ENCODE data around the gene ZNF318.

Gene ZNF318

DNA sequence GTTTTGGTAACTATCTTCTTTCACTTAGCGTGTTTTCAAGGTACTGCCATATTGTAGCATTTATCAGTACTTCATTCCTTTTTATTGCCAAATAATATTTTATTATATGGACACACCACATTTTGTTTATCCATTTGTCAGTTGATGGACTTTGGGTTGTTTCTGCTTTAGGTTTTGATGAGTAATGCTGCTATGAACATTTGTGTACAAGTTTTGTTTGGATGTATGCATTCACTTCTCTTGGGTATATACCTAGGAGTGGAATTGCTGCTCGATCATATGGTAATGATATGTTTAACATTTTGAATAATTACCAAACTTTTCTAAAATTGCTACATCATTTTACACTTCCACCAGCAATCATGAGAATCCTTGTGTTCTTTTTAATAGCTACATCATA lies 77.7 kb downstream of the ZNF318 start:
- Histone ChIP-seq H3K9me3 (ENCODE audit: control insufficient read depth in 2 of 2, low read length in 2 of 2) (no peaks in the 10 kb centered on the region), H3K27me3 (ENCODE audit: control insufficient read depth in 1 of 2, insufficient read depth in 2 of 2, low read length in 2 of 2) (peaks cover 0 to under 1% of the 10 kb centered on the region in 2 donors), H3K9ac (ENCODE audit: low read length in 2 of 2) (no peak overlapping the region), H3K36me3 (ENCODE audit: control insufficient read depth in 2 of 2, insufficient read depth in 2 of 2, low read length in 2 of 2) (no peaks in the 10 kb centered on the region), H3K4me1 (ENCODE audit: control insufficient read depth, insufficient read depth, low read length) (no peaks in the 10 kb centered on the region), H3K27ac (ENCODE audit: low read length) (no peak overlapping the region), H3K4me3 (ENCODE audit: low read length in 2 of 2) (no peak overlapping the region)

DNA sequence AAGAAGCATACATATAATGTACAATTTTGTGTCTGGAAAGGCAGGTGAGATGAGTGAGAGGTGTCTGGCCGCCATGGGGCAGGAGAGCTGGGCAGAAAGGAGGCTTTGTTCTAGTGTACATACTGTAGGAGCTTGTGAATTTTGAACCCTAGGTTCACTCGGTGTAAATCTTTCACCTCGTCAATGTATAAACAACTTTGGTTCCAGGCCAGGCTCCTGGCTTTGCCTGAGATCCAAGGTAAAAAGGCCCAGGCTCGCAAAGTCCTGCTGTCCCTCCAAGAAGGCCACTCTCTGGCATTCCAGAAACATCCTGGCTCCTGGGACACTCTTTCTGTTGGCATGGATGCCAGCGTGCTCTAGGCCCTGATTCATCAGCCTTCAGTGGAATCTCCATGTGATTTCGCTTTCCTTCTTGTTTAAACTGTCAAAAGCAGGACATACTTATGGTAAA lies 78.5 kb downstream of the ZNF318 start:
- H3K27me3 ChIP-seq (ENCODE audit: control insufficient read depth in 1 of 2, insufficient read depth in 2 of 2, low read length in 2 of 2) = peaks cover 0 to 3% of the 10 kb centered on the region in 2 donors
- H3K27ac ChIP-seq (ENCODE audit: low read length) = no peak overlapping the region
- no peak overlapping the region for H3K9ac ChIP-seq (ENCODE audit: low read length in 2 of 2)
- H3K4me3 ChIP-seq (ENCODE audit: low read length in 2 of 2) = no peak overlapping the region
- no peaks in the 10 kb centered on the region for H3K36me3 ChIP-seq (ENCODE audit: control insufficient read depth in 2 of 2, insufficient read depth in 2 of 2, low read length in 2 of 2)
- H3K4me1 ChIP-seq (ENCODE audit: control insufficient read depth, insufficient read depth, low read length) = no peaks in the 10 kb centered on the region
- no peaks in the 10 kb centered on the region for H3K9me3 ChIP-seq (ENCODE audit: control insufficient read depth in 2 of 2, low read length in 2 of 2)

DNA sequence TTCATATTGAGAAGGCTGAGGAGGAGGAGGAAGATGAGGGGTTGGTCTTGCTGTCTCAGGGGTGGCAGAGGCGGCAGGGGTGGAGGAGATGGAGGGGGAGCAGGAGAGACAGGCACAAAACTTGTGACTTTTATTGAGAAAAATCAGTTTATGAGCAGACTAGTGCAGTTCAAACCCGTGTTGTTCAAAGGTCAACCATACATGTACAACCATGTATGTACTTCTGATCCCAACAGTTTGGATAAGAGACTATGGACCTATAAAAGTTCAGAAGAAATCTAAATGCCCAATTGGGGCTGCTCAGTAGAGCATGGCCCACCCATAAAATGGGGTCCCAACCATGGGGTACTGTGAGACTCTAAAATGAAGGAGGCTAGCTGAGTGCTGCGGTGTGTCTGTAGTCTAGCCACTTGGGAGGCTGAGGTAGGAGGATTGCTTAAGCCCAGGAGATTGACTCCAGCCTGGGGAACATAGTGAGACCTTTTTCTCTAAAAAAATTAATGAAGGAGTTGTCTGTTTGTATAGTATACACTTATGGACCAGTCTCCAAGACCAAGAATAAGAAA lies 79.0 kb downstream of the ZNF318 start:
- Histone ChIP-seq H3K9me3 (ENCODE audit: control insufficient read depth in 2 of 2, low read length in 2 of 2) (no peaks in the 10 kb centered on the region), H3K36me3 (ENCODE audit: control insufficient read depth in 2 of 2, insufficient read depth in 2 of 2, low read length in 2 of 2) (no peaks in the 10 kb centered on the region), H3K27ac (ENCODE audit: low read length) (no peak overlapping the region), H3K9ac (ENCODE audit: low read length in 2 of 2) (no peak overlapping the region), H3K4me1 (ENCODE audit: control insufficient read depth, insufficient read depth, low read length) (no peaks in the 10 kb centered on the region), H3K27me3 (ENCODE audit: control insufficient read depth in 1 of 2, insufficient read depth in 2 of 2, low read length in 2 of 2) (peaks cover 0 to 3% of the 10 kb centered on the region in 2 donors), H3K4me3 (ENCODE audit: low read length in 2 of 2) (no peak overlapping the region)

DNA sequence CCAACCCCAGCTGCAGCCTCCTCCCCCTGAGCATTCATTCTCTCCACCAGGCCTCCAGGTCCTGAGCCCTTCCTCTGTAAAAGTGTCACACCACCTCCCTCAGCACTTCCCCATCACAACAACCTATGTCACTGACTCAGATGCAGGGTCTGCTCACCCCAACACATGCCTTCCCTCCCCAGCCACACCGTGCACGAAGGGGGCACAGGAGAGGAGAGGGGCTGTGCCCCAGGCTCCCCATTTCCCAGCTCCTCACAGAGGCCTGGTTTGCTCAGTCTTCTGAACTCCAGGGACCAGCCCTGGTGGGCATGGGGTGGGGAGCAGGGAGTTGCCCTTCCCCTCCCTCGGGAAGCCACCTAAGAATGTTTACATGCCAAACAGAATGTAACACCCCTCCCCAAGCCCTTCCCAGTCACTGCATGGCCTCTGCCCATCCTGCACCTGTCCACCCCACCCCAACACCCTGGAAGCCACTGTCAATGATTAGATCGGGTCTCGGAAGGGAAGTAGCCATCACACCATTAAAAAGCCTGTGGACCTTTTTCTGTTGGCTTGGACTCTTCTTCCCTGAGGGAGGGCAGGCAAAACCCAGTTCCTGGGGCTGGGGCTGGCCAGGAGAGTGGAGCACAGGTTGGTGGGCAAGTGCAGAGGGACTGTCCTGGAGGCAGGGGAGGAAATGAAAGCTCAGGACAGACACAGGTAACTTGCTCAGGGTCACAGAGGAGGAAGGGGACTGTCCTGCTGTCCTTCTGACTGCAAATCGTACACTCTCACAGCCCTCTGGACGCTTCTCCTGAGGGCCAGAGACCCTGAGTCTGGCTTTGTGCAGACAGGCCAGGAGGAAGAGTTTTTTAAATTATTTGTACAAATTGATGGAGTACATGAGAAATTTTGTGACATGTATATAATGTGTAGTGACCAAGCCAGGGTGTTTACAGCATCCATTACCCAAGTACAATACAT lies 81.4 kb downstream of the ZNF318 start:
- H3K27ac ChIP-seq (ENCODE audit: low read length) = no peak overlapping the region
- H3K4me1 ChIP-seq (ENCODE audit: control insufficient read depth, insufficient read depth, low read length) = no peaks in the 10 kb centered on the region
- no peaks in the 10 kb centered on the region for H3K9me3 ChIP-seq (ENCODE audit: control insufficient read depth in 2 of 2, low read length in 2 of 2)
- H3K27me3 ChIP-seq (ENCODE audit: control insufficient read depth in 1 of 2, insufficient read depth in 2 of 2, low read length in 2 of 2) = peaks cover 0 to 3% of the 10 kb centered on the region in 2 donors
- H3K4me3 ChIP-seq (ENCODE audit: low read length in 2 of 2) = no peak overlapping the region
- H3K9ac ChIP-seq (ENCODE audit: low read length in 2 of 2) = no peak overlapping the region
- H3K36me3 ChIP-seq (ENCODE audit: control insufficient read depth in 2 of 2, insufficient read depth in 2 of 2, low read length in 2 of 2) = no peaks in the 10 kb centered on the region

DNA sequence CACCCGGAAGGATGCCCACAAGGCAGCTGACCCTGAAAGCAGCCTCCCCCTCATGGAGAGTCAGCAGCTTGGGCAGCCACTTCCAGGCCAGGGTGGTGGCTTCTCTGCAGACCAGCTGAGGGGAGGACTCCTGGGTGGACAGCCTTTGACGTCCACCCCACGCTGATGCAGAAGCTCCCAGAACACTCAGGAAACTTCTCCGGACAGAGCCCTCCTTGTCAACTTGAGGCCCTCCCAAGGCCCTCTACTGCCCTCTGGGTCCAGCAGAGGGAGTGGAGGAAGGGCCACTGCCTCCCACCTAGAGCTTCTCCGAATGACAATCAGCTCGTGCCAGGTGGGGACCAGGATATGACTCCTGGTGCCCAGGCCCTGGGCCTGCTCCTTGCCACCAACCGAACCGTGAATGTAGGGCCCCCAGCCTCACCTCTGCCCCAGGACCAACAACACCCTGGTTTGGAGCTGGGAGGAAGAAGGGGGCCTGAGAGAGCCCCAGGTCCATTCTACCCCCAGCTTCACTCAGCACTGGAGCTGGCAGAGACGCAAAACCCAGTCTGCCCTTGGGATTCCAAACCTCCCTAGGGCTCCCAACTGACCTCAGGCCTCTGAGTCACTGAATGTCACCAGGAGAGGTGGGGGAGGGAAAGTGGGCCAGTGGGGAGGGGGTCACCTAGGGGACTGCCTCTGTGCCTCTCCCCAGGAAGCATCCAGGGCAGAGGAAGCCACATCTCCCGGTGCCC lies 82.3 kb downstream of the ZNF318 start:
- peaks cover 0 to 3% of the 10 kb centered on the region in 2 donors for H3K27me3 ChIP-seq (ENCODE audit: control insufficient read depth in 1 of 2, insufficient read depth in 2 of 2, low read length in 2 of 2)
- no peak overlapping the region for H3K4me3 ChIP-seq (ENCODE audit: low read length in 2 of 2)
- H3K36me3 ChIP-seq (ENCODE audit: control insufficient read depth in 2 of 2, insufficient read depth in 2 of 2, low read length in 2 of 2) = no peaks in the 10 kb centered on the region
- H3K9me3 ChIP-seq (ENCODE audit: control insufficient read depth in 2 of 2, low read length in 2 of 2) = no peaks in the 10 kb centered on the region
- H3K9ac ChIP-seq (ENCODE audit: low read length in 2 of 2) = no peak overlapping the region
- H3K4me1 ChIP-seq (ENCODE audit: control insufficient read depth, insufficient read depth, low read length) = no peaks in the 10 kb centered on the region
- no peak overlapping the region for H3K27ac ChIP-seq (ENCODE audit: low read length)

DNA sequence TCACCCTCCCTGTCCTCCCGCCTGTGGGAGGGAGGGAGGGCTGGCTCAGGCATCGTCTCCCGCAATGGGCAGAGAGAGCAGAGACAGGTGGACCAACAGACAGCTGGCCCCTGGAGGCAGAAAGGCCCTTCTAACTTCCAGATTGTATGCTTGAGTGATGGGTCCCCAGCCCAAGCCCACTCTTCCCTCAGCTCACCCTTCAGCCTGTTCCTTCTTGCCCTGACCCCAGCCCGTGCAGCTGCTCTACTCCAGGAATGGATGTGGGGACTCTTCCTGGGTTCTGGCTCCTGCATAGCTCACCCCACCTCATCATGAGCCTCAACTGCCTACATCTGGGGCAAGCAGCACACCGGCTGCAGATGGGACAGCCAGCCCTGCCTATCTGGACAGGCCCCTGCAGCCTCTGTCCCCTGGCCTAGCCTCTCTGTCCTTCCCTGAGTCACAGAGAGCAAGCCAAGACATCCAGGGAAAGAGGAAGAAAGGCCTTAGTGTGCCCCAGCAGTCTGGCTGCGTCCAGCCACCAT lies 82.9 kb downstream of the ZNF318 start:
- Histone ChIP-seq H3K27me3 (ENCODE audit: control insufficient read depth in 1 of 2, insufficient read depth in 2 of 2, low read length in 2 of 2) (peaks cover 0 to 3% of the 10 kb centered on the region in 2 donors), H3K36me3 (ENCODE audit: control insufficient read depth in 2 of 2, insufficient read depth in 2 of 2, low read length in 2 of 2) (no peaks in the 10 kb centered on the region), H3K4me3 (ENCODE audit: low read length in 2 of 2) (no peak overlapping the region), H3K9me3 (ENCODE audit: control insufficient read depth in 2 of 2, low read length in 2 of 2) (no peaks in the 10 kb centered on the region), H3K9ac (ENCODE audit: low read length in 2 of 2) (no peak overlapping the region), H3K27ac (ENCODE audit: low read length) (no peak overlapping the region), H3K4me1 (ENCODE audit: control insufficient read depth, insufficient read depth, low read length) (no peaks in the 10 kb centered on the region)

All from stomach smooth muscle (tissue), 2 donors.